DOHH2 (cell line): ENCODE measurements around the gene KCNQ1.

Experiments used
- H3F3A ChIP-seq: fragments of 200-600 bp; sonication (generic), shearing (Covaris generic); 2 replicates; pipeline ENCODE4 v1.6.0; 2016; ENCODE audit warnings: antibody characterized with exemption, mild to moderate bottlenecking; ENCODE audit not compliant: control insufficient read depth, insufficient read depth
- H3K27ac ChIP-seq: fragments of 200-600 bp; sonication (generic); 2 replicates; pipeline ENCODE4 v1.5.1; 2014; ENCODE audit warnings: low read depth, mild to moderate bottlenecking, low read length, moderate library complexity
- H3K27me3 ChIP-seq: fragments of 200-600 bp; sonication (generic); 2 replicates; pipeline ENCODE4 v1.6.1; 2014; ENCODE audit warnings: mild to moderate bottlenecking, low read length, mixed read lengths; ENCODE audit not compliant: control insufficient read depth
- H3K36me3 ChIP-seq: fragments of 200-600 bp; sonication (generic); 2 replicates; pipeline ENCODE4 v1.6.1; 2014; ENCODE audit warnings: mild to moderate bottlenecking, low read length, moderate library complexity, mixed read lengths; ENCODE audit not compliant: control insufficient read depth
- H3K4me1 ChIP-seq: fragments of 200-600 bp; sonication (generic); 2 replicates; pipeline ENCODE4 v1.6.1; 2014; ENCODE audit warnings: mild to moderate bottlenecking, low read length, mixed read lengths; ENCODE audit not compliant: control insufficient read depth
- H3K4me2 ChIP-seq: fragments of 200-600 bp; sonication (generic); 2 replicates; pipeline ENCODE4 v1.6.0; 2014; ENCODE audit warnings: mild to moderate bottlenecking, low read length, moderate library complexity
- H3K4me3 ChIP-seq: fragments of 200-600 bp; sonication (generic); 2 replicates; pipeline ENCODE4 v1.5.1; 2014; ENCODE audit warnings: mild to moderate bottlenecking, low read length, mixed read lengths
- H3K79me2 ChIP-seq: fragments of 200-600 bp; sonication (generic); 2 replicates; pipeline ENCODE4 v1.6.1; 2014; ENCODE audit warnings: mild to moderate bottlenecking, low read length, mixed read lengths; ENCODE audit not compliant: control insufficient read depth
- H3K9me2 ChIP-seq: fragments of 200-600 bp; sonication (generic); replicated peaks from 2 replicates; pipeline ENCODE4 v1.6.1; 2014; ENCODE audit warnings: mild to moderate bottlenecking, low read length, mixed read lengths; ENCODE audit not compliant: control insufficient read depth
- H3K9me3 ChIP-seq: fragments of 200-600 bp; sonication (generic); 2 replicates; pipeline ENCODE4 v1.6.1; 2014; ENCODE audit warnings: antibody characterized with exemption, low read length, mixed read lengths; ENCODE audit not compliant: control insufficient read depth, insufficient read depth
- H4K20me1 ChIP-seq: fragments of 200-600 bp; sonication (generic); 2 replicates; pipeline ENCODE4 v1.6.0; 2014; ENCODE audit warnings: low read depth, mild to moderate bottlenecking, antibody characterized with exemption, low read length, moderate library complexity; ENCODE audit not compliant: control insufficient read depth, insufficient read depth
- CTCF ChIP-seq: fragments of 200-600 bp; sonication (generic); IDR thresholded peaks from one replicate; pipeline ENCODE4 v1.5.1; 2014; ENCODE audit warnings: antibody characterized with exemption, mild to moderate bottlenecking, low read depth, low read length; ENCODE audit not compliant: poor library complexity, severe bottlenecking
- EZH2phosphoT487 ChIP-seq: fragments of 200-600 bp; sonication (generic); IDR thresholded peaks from 2 replicates; pipeline ENCODE4 v1.6.1; 2017; ENCODE audit warnings: borderline replicate concordance, mild to moderate bottlenecking, antibody characterized with exemption, low read length, moderate library complexity, mixed read lengths

The KCNQ1 gene

DNA sequence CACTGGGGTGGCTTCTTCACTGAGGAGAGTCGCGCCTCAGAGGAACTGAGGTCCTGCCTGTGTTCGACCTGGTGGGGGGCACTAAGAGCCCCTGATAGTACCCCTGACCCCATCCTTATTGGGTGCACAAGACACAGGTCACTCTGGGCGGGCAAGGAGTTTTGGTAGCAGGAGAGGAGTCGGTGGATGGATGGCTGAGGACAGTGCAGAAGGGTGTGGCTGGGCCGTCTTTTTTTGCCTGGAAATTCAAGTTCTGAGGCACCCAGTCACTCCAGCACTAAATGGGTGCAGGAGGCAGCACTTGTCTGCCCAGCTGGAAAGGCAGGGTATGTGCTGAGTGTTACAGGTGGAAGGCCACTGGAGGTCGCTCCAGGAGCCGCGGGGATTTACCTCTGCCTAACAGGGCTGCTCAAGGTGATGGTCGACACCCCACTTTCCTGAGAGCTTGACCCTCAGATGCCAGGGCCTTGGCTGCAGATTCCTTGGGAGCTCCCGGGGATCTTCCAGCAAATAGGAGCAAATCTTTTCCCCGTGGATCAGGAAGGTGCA, 43.3 kb upstream of the KCNQ1 start:
- Histone ChIP-seq H3K4me2 (peak overlapping the region; percentile 70), H3K79me2 (peaks cover 28% of the 10 kb centered on the region), H3K27ac (peak overlapping the region; percentile 45; the same call in 1 of the 2 replicates), H3K9me3 (no peaks in the 10 kb centered on the region), H3K4me3 (peak overlapping the region; percentile 89), H3K27me3 (no peaks in the 10 kb centered on the region), H3F3A (peaks cover 25% of the 10 kb centered on the region), H3K36me3 (peaks cover 58% of the 10 kb centered on the region), H3K4me1 (peaks cover 41% of the 10 kb centered on the region), H3K9me2 (no peaks in the 10 kb centered on the region), H4K20me1 (no peaks in the 10 kb centered on the region)
- TF ChIP-seq CTCF: peak; percentile 34
- no peak for TF ChIP-seq EZH2phosphoT487

DNA sequence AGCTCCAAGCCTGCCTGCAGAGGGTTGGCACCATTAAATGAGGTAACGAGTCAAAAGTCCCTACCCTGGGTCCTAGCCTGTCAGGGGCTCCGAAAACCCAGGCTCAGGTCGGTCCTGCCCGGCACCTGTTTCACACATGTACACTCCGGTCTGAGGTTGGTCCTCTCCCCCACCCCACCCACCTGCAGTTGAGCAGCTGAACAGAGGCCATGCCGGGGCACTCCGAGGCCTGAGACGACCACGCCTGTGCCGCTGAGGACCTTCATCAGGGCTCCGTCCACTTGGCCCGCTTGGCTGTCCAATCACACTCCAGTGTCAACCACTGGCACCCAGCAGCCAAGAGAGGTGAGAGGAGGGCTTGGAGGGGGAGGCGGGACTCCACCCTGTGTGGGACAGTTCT, 42.7 kb upstream of the KCNQ1 start:
- no peaks in the 10 kb centered on the region for H3K27me3 ChIP-seq
- peaks cover 22% of the 10 kb centered on the region for H3F3A ChIP-seq
- H4K20me1 ChIP-seq: no peaks in the 10 kb centered on the region
- peak overlapping the region; percentile 89 for H3K4me3 ChIP-seq
- H3K9me2 ChIP-seq: no peaks in the 10 kb centered on the region
- peaks cover 35% of the 10 kb centered on the region for H3K4me1 ChIP-seq
- TF ChIP-seq CTCF (no peak), EZH2phosphoT487 (no peak)
- H3K36me3 ChIP-seq: peaks cover 52% of the 10 kb centered on the region
- H3K79me2 ChIP-seq: peaks cover 25% of the 10 kb centered on the region
- no peaks in the 10 kb centered on the region for H3K9me3 ChIP-seq
- H3K4me2 ChIP-seq: peak overlapping the region; percentile 70
- no peak overlapping the region for H3K27ac ChIP-seq

DNA sequence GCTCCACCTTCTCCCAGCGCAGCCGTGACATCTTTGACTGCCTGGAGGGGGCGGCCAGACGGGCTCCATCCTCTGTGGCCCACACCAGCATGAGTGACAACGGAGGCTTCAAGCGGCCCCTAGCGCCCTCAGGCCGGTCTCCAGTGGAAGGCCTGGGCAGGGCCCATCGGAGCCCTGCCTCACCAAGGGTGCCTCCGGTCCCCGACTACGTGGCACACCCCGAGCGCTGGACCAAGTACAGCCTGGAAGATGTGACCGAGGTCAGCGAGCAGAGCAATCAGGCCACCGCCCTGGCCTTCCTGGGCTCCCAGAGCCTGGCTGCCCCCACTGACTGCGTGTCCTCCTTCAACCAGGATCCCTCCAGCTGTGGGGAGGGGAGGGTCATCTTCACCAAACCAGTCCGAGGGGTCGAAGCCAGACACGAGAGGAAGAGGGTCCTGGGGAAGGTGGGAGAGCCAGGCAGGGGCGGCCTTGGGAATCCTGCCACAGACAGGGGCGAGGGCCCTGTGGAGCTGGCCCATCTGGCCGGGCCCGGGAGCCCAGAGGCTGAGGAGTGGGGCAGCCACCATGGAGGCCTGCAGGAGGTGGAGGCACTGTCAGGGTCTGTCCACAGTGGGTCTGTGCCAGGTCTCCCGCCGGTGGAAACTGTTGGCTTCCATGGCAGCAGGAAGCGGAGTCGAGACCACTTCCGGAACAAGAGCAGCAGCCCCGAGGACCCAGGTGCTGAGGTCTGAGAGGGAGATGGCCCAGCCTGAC, 41.7 kb upstream of the KCNQ1 start:
- TF ChIP-seq EZH2phosphoT487 (no peak), CTCF (no peak)
- Histone ChIP-seq H4K20me1 (no peaks in the 10 kb centered on the region), H3K9me2 (no peaks in the 10 kb centered on the region), H3K79me2 (peaks cover 25% of the 10 kb centered on the region), H3K9me3 (no peaks in the 10 kb centered on the region), H3K36me3 (peaks cover 44% of the 10 kb centered on the region), H3K4me2 (no peak overlapping the region), H3K4me1 (peaks cover 26% of the 10 kb centered on the region), H3K27ac (no peak overlapping the region), H3K27me3 (no peaks in the 10 kb centered on the region), H3K4me3 (no peak overlapping the region), H3F3A (peaks cover 16% of the 10 kb centered on the region)
